ENCODE measurements around the gene DNAJC24. TPM values are rescaled to one million over a fixed set of nuclear protein-coding genes. Genes with fewer than 3 reads are reported as not detected.

The DNAJC24 gene
- total and polyA plus RNA-seq, 9 of the 15 experiments (the other 6 are each of a cell fraction or from before 2014, with no cell fraction given): 12.2 to 31.9 (median 16.9) TPM

DNA sequence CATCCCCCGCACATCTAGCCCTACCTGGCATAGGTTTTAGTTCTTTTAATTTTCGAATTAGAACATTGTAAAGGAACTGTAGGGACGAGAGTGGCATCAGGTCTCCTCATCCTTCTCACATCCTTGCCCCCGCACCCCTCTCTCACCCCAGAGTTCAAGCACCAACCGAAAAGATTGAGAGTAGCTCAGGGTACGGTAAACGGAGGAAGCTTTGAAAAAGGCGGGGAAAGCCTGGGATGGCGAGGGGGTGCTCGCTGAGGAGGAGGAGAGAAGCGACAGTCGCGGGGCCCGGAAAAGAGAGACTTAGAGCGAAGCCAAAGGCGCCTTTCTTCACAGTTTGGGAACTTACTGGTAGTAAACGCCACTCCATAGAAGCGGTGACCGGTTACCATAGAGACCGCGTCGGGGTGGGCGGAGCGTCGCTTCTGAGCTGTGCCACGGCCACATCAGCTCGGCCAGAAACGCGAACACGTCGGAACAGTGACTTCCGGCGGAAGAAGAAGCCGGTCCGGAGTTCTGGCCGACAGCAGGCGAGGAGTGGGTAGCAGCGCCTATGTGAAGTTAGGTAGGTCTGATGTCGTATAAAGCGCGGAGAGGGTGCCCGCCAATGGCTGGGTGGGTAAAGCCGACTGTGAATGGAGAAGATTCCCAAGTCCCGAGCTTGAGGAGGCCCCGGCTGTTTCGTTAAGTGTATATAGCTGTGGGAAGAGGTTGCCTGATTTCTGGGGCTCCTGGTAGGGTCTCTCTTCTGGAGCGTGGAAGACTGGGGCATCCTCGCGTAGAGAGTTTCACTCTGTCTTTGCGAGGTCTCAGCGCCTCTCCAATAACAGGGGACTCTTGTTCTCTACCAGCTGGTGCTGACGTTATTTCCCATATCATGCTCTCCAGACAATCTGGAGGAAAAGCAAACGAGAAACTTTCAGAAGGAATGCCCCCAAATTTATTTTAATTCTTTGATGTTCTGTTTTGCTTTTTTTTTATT, at the start of gene DNAJC24, which contains the start of gene DCDC1 (continued):
- TF ChIP-seq, protein P1, sequence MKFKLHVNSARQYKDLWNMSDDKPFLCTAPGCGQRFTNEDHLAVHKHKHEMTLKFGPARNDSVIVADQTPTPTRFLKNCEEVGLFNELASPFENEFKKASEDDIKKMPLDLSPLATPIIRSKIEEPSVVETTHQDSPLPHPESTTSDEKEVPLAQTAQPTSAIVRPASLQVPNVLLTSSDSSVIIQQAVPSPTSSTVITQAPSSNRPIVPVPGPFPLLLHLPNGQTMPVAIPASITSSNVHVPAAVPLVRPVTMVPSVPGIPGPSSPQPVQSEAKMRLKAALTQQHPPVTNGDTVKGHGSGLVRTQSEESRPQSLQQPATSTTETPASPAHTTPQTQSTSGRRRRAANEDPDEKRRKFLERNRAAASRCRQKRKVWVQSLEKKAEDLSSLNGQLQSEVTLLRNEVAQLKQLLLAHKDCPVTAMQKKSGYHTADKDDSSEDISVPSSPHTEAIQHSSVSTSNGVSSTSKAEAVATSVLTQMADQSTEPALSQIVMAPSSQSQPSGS (CRISPR knock-in tag; IDR thresholded peaks at IDR 0.05): no peak
- TF ChIP-seq CHD4 (IDR thresholded peaks at IDR 0.05; ENCODE audit: insufficient read depth, insufficient replicate concordance, low read depth, low read length, poor library complexity, severe bottlenecking) (no peak), CEBPG (CRISPR knock-in tag; IDR thresholded peaks at IDR 0.05) (no peak), CEBPG (tag; conservative IDR thresholded peaks at IDR 0.05 in 1 of 2, IDR thresholded peaks at IDR 0.05 in 1 of 2) (no peak), XRCC5 (IDR thresholded peaks at IDR 0.05; ENCODE audit: low read depth, low read length) (peak; percentile 77; the same call in 1 of the 2 replicates), SIRT6 (IDR thresholded peaks at IDR 0.05; ENCODE audit: low read depth, low read length) (no peak), NBN (IDR thresholded peaks at IDR 0.05; ENCODE audit: low read depth) (peak; percentile 39; the same call in 1 of the 2 replicates), C11orf30 (IDR thresholded peaks at IDR 0.05; ENCODE audit: low read depth) (peak; percentile 80), ZNF224 (CRISPR knock-in tag; IDR thresholded peaks at IDR 0.05) (no peak), NEUROD1 (IDR thresholded peaks at IDR 0.05; ENCODE audit: borderline replicate concordance, low read depth, low read length, partially characterized antibody) (peak; percentile 78), MAFK (IDR thresholded peaks at IDR 0.05; ENCODE audit: low read length) (no peak), RBM15 (IDR thresholded peaks at IDR 0.05; ENCODE audit: insufficient read depth, low read length) (no peak), TEAD2 (tag; IDR thresholded peaks at IDR 0.05) (no peak), ZNF644 (tag; IDR thresholded peaks at IDR 0.05; ENCODE audit: low read depth) (no peak), TCFL5 (CRISPR knock-in tag; conservative IDR thresholded peaks at IDR 0.05) (no peak)
- TF ChIP-seq, protein P2, sequence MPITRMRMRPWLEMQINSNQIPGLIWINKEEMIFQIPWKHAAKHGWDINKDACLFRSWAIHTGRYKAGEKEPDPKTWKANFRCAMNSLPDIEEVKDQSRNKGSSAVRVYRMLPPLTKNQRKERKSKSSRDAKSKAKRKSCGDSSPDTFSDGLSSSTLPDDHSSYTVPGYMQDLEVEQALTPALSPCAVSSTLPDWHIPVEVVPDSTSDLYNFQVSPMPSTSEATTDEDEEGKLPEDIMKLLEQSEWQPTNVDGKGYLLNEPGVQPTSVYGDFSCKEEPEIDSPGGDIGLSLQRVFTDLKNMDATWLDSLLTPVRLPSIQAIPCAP (CRISPR knock-in tag; IDR thresholded peaks at IDR 0.05; ENCODE audit: borderline replicate concordance): no peak
- TF ChIP-seq, protein P3, sequence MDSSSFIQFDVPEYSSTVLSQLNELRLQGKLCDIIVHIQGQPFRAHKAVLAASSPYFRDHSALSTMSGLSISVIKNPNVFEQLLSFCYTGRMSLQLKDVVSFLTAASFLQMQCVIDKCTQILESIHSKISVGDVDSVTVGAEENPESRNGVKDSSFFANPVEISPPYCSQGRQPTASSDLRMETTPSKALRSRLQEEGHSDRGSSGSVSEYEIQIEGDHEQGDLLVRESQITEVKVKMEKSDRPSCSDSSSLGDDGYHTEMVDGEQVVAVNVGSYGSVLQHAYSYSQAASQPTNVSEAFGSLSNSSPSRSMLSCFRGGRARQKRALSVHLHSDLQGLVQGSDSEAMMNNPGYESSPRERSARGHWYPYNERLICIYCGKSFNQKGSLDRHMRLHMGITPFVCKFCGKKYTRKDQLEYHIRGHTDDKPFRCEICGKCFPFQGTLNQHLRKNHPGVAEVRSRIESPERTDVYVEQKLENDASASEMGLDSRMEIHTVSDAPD (CRISPR knock-in tag; IDR thresholded peaks at IDR 0.05): no peak
- TF ChIP-seq, protein P4, sequence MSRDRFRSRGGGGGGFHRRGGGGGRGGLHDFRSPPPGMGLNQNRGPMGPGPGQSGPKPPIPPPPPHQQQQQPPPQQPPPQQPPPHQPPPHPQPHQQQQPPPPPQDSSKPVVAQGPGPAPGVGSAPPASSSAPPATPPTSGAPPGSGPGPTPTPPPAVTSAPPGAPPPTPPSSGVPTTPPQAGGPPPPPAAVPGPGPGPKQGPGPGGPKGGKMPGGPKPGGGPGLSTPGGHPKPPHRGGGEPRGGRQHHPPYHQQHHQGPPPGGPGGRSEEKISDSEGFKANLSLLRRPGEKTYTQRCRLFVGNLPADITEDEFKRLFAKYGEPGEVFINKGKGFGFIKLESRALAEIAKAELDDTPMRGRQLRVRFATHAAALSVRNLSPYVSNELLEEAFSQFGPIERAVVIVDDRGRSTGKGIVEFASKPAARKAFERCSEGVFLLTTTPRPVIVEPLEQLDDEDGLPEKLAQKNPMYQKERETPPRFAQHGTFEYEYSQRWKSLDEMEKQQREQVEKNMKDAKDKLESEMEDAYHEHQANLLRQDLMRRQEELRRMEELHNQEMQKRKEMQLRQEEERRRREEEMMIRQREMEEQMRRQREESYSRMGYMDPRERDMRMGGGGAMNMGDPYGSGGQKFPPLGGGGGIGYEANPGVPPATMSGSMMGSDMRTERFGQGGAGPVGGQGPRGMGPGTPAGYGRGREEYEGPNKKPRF (IDR thresholded peaks at IDR 0.05; ENCODE audit: low read depth, low read length): no peak
- TF ChIP-seq, protein P5, sequence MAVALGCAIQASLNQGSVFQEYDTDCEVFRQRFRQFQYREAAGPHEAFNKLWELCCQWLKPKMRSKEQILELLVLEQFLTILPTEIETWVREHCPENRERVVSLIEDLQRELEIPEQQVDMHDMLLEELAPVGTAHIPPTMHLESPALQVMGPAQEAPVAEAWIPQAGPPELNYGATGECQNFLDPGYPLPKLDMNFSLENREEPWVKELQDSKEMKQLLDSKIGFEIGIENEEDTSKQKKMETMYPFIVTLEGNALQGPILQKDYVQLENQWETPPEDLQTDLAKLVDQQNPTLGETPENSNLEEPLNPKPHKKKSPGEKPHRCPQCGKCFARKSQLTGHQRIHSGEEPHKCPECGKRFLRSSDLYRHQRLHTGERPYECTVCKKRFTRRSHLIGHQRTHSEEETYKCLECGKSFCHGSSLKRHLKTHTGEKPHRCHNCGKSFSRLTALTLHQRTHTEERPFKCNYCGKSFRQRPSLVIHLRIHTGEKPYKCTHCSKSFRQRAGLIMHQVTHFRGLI (CRISPR knock-in tag; IDR thresholded peaks at IDR 0.05): no peak

All from K562 (cell line).